Brain microvascular endothelial cell (primary cell): Measurements from ENCODE around the gene CABLES1.

Experiments
- DNase-seq: peaks from one replicate; pipeline ENCODE4 v3.0.0-alpha.2; 2020
- H3K27ac ChIP-seq: fragments of 250-450 bp; sonication (Bioruptor Pico); 2 replicates; pipeline ENCODE4 v1.5.1; 2020; ENCODE audit warnings: mild to moderate bottlenecking, moderate library complexity
- H3K27me3 ChIP-seq: fragments of 250-450 bp; sonication (Bioruptor Pico); replicated peaks from 2 replicates; pipeline ENCODE4 v1.5.1; 2020; ENCODE audit warnings: mild to moderate bottlenecking
- H3K36me3 ChIP-seq: fragments of 250-450 bp; sonication (Bioruptor Pico); replicated peaks from 2 replicates; pipeline ENCODE4 v1.5.1; 2020; ENCODE audit warnings: mild to moderate bottlenecking
- H3K4me3 ChIP-seq: 2 replicates; pipeline ENCODE4 v1.5.1; 2011; ENCODE audit warnings: low read depth, mild to moderate bottlenecking, control low read depth, low read length, moderate library complexity
- CTCF ChIP-seq: IDR thresholded peaks from 2 replicates; pipeline ENCODE4 v1.5.1; 2011; ENCODE audit warnings: low read depth, mild to moderate bottlenecking, moderate library complexity, low read length, control low read depth, inconsistent platforms; ENCODE audit errors: missing control alignments
- in situ Hi-C: cut with HindIII; loops from 2 replicates; pipeline ENCODE4 v1.10.0; 2017; ENCODE audit warnings: low sequenced_read_pairs, low pct_ligation_motif_present

CABLES1 gene

GRCh38 chr18:23137097-23137635, 1.9 kb downstream of the CABLES1 start:
- Histone ChIP-seq H3K27me3 (no peaks in the 10 kb centered on the region), H3K4me3 (peak overlapping the region; percentile 67), H3K36me3 (no peaks in the 10 kb centered on the region), H3K27ac (no peak overlapping the region)
- TF ChIP-seq CTCF, result no peak
- no peak for DNase-seq
- in situ Hi-C loops, result no loop called here

- H3K36me3 ChIP-seq, result no peaks in the 10 kb centered on the region
Measured at GRCh38 chr18:23137788-23138216, 2.5 kb downstream of the CABLES1 start.

GRCh38 chr18:23138471-23138870, 3.2 kb downstream of the CABLES1 start:
- H3K27me3 ChIP-seq, result no peaks in the 10 kb centered on the region
- H3K36me3 ChIP-seq, result no peaks in the 10 kb centered on the region
- no peak for DNase-seq
- in situ Hi-C loops, result no loop called here
- no peak overlapping the region for H3K27ac ChIP-seq
- H3K4me3 ChIP-seq, result no peak overlapping the region
- TF ChIP-seq CTCF, result no peak

More at GRCh38 chr18:23137788-23138216, 2.5 kb downstream of the CABLES1 start:
- Histone ChIP-seq H3K27me3 (no peaks in the 10 kb centered on the region), H3K4me3 (no peak overlapping the region), H3K27ac (no peak overlapping the region)
- no peak for TF ChIP-seq CTCF
- DNase-seq, result no peak
- in situ Hi-C loops, result no loop called here

- no peaks in the 10 kb centered on the region for H3K27me3 ChIP-seq
- in situ Hi-C loops, result no loop called here
- no peak for DNase-seq
- no peak overlapping the region for H3K4me3 ChIP-seq
- no peaks in the 10 kb centered on the region for H3K36me3 ChIP-seq
- no peak for TF ChIP-seq CTCF
- H3K27ac ChIP-seq, result no peak overlapping the region
Measured at GRCh38 chr18:23141104-23141999, 6.1 kb downstream of the CABLES1 start.

- TF ChIP-seq CTCF, result no peak
- H3K4me3 ChIP-seq, result no peak overlapping the region
Measured at GRCh38 chr18:23142251-23142929, 7.1 kb downstream of the CABLES1 start.

More at GRCh38 chr18:23142251-23142929, 7.1 kb downstream of the CABLES1 start:
- no peaks in the 10 kb centered on the region for H3K36me3 ChIP-seq
- no peaks in the 10 kb centered on the region for H3K27me3 ChIP-seq
- in situ Hi-C loops, result no loop called here
- H3K27ac ChIP-seq, result no peak overlapping the region
- no peak for DNase-seq
